GM21360 (cell line): Measurements from ENCODE around the gene C7orf57.

Experiments
- ATAC-seq: cut with Tn5 transposase; IDR thresholded peaks from one replicate; pipeline ENCODE4 v1.9.1; 2021; ENCODE audit warnings: mild to moderate bottlenecking, moderate library complexity; ENCODE audit not compliant: unreplicated experiment

C7orf57 gene

GRCh38 chr7:48106906-48107659 lies 71.7 kb downstream of the C7orf57 start:
- no peak for ATAC-seq

- no peak for ATAC-seq
Observed at GRCh38 chr7:48107926-48108472, 72.7 kb downstream of the C7orf57 start.

GRCh38 chr7:48108959-48109847 lies 73.9 kb downstream of the C7orf57 start:
- ATAC-seq, result no peak

GRCh38 chr7:48109848-48110663 lies 74.7 kb downstream of the C7orf57 start:
- ATAC-seq, result peak; percentile 85

- ATAC-seq, result no peak
Observed at GRCh38 chr7:48110868-48111267, 75.5 kb downstream of the C7orf57 start.
